A549 (cell line): Measurements from ENCODE around the gene NOTCH2. TPM values are rescaled to one million over a fixed set of nuclear protein-coding genes. Genes with fewer than 3 reads are reported as not detected.

Experiments
- ATAC-seq, 2 experiments: fragments of 200-7000 bp in 1 of 2; fragments of >200 bp in 1 of 2; cut with Nextera tagmentation in 1 of 2; cut with Tn5 transposase in 1 of 2; 3 replicates each; pipeline versions ENCODE4 v1.8.0 to v1.9.1; 2018 to 2020; ENCODE audit warnings: mild to moderate bottlenecking in 1 of 2, moderate library complexity in 1 of 2
- CTCF ChIA-PET: fragments of 300-600 bp; sonication (Branson Sonifier 250); formaldehyde crosslinking; extraction: SDS; loops from one replicate; lab custom pipeline; 2021; ENCODE audit warnings: antibody characterized with exemption, inconsistent platforms; lab: Yijun Ruan, JAX
- POLR2A ChIA-PET: fragments of 350-600 bp; formaldehyde crosslinking; extraction: SDS; loops from one replicate; lab custom pipeline; 2021; ENCODE audit warnings: antibody characterized with exemption, inconsistent platforms; lab: Yijun Ruan, JAX
- DNase-seq, 2 experiments: peaks; one replicate each; pipeline versions ENCODE4 v3.0.0 to v3.0.0-alpha.2; 2011 to 2016; ENCODE audit warnings: low read depth in 1 of 2, low spot score in 1 of 2
- FAIRE-seq: peaks from 2 replicates; lab custom pipeline; 2011; peaks lifted over from hg19 to GRCh38; lab: Jason Lieb, UNC
- H3K27ac ChIP-seq, 2 experiments: fragments of >200 bp; sonication (Bioruptor Twin); formaldehyde crosslinking; 3 replicates each; pipeline ENCODE4 v1.5.1; 2016 to 2017
- H3K4me1 ChIP-seq: fragments of >200 bp; sonication (Bioruptor Twin); formaldehyde crosslinking; 3 replicates; pipeline ENCODE4 v1.6.1; 2016
- H3K4me2 ChIP-seq: fragments of >200 bp; sonication (Bioruptor Twin); formaldehyde crosslinking; 3 replicates; pipeline ENCODE4 v1.6.1; 2016
- H3K4me3 ChIP-seq: fragments of >200 bp; sonication (Bioruptor Twin); formaldehyde crosslinking; 3 replicates; pipeline ENCODE4 v1.5.1; 2016
- H3K9me3 ChIP-seq: fragments of >200 bp; sonication (Bioruptor Twin); formaldehyde crosslinking; 3 replicates; pipeline ENCODE4 v1.6.1; 2016
- BHLHE40 ChIP-seq: IDR thresholded peaks from 2 replicates; pipeline ENCODE4 v1.6.1; 2012; ENCODE audit warnings: low read depth, low read length, inconsistent platforms
- CBX2 ChIP-seq: fragments of 200-600 bp; sonication (generic); IDR thresholded peaks from 2 replicates; pipeline ENCODE4 v1.6.1; 2016; ENCODE audit warnings: low read depth, mild to moderate bottlenecking, borderline replicate concordance
- CHD2 ChIP-seq: fragments of 150-350 bp; IDR thresholded peaks from 2 replicates; pipeline ENCODE4 v1.6.1; 2014; ENCODE audit warnings: low read length; ENCODE audit not compliant: partially characterized antibody
- EP300 ChIP-seq, 2 experiments: fragments of >200 bp; sonication (Bioruptor Twin); formaldehyde crosslinking; IDR thresholded peaks; 2 replicates in 1 of 2; 3 replicates in 1 of 2; pipeline ENCODE4 v1.6.1; 2016 to 2017
- ESRRA ChIP-seq: fragments of 150-350 bp; IDR thresholded peaks from 2 replicates; pipeline ENCODE4 v1.6.1; 2014; ENCODE audit warnings: mild to moderate bottlenecking, low read length, borderline replicate concordance
- FOSL2 ChIP-seq, 2 experiments: fragments of 450-650 bp in 1 of 2; fragments of >200 bp in 1 of 2; sonication (Bioruptor Twin) in 1 of 2; formaldehyde crosslinking; IDR thresholded peaks; 2 replicates each; pipeline versions ENCODE4 v1.5.0 to v1.6.1; 2016 to 2020; ENCODE audit warnings: mild to moderate bottlenecking in 1 of 2, moderate library complexity in 1 of 2
- HOXA7 ChIP-seq: fragments of 250-450 bp; sonication (Bioruptor Pico); IDR thresholded peaks from 2 replicates; pipeline ENCODE4 v1.5.0; 2020; ENCODE audit warnings: mild to moderate bottlenecking, moderate library complexity
- HOXB5 ChIP-seq: fragments of 250-450 bp; sonication (Bioruptor Pico); IDR thresholded peaks from 2 replicates; pipeline ENCODE4 v1.5.0; 2020; ENCODE audit warnings: mild to moderate bottlenecking, moderate library complexity
- JUN ChIP-seq, 2 experiments: fragments of >200 bp; sonication (Bioruptor Twin); formaldehyde crosslinking; IDR thresholded peaks; 2 replicates in 1 of 2; 3 replicates in 1 of 2; pipeline ENCODE4 v1.6.1; 2016 to 2017
- JUNB ChIP-seq: fragments of >200 bp; sonication (Bioruptor Twin); formaldehyde crosslinking; IDR thresholded peaks from 2 replicates; pipeline ENCODE4 v1.6.1; 2016
- NFE2L2 ChIP-seq: fragments of 150-350 bp; conservative IDR thresholded peaks from 2 replicates; pipeline ENCODE4 v1.6.1; 2014; ENCODE audit warnings: low read length
- NR3C1 ChIP-seq: fragments of >200 bp; sonication (Bioruptor Twin); formaldehyde crosslinking; IDR thresholded peaks from 3 replicates; pipeline ENCODE4 v1.6.1; 2017
- PHF8 ChIP-seq: fragments of 200-600 bp; sonication (generic); IDR thresholded peaks from 2 replicates; pipeline ENCODE4 v1.6.1; 2016; ENCODE audit warnings: low read depth, mild to moderate bottlenecking, antibody characterized with exemption, moderate library complexity, borderline replicate concordance
- POLR2AphosphoS2 ChIP-seq: conservative IDR thresholded peaks from 2 replicates; pipeline ENCODE4 v1.6.1; 2012; ENCODE audit warnings: low read length, improper control_type of control experiment, inconsistent platforms
- RCOR1 ChIP-seq: fragments of 150-350 bp; IDR thresholded peaks from 2 replicates; pipeline ENCODE4 v1.6.1; 2014; ENCODE audit warnings: antibody characterized with exemption, low read length, low read depth
- RFX5 ChIP-seq: fragments of 450-650 bp; IDR thresholded peaks from 2 replicates; pipeline ENCODE4 v1.7.1; 2014; ENCODE audit warnings: antibody characterized with exemption, mild to moderate bottlenecking, moderate library complexity
- RNF2 ChIP-seq: fragments of 200-600 bp; sonication (generic); IDR thresholded peaks from 2 replicates; pipeline ENCODE4 v1.6.1; 2016; ENCODE audit warnings: low read depth, mild to moderate bottlenecking, antibody characterized with exemption, moderate library complexity, borderline replicate concordance
- SMC3 ChIP-seq: fragments of >200 bp; sonication (Bioruptor Twin); formaldehyde crosslinking; IDR thresholded peaks from 3 replicates; pipeline ENCODE4 v1.6.1; 2018; ENCODE audit warnings: inconsistent platforms
- TP53 ChIP-seq: fragments of 250-450 bp; sonication (Bioruptor Pico); IDR thresholded peaks from 2 replicates; pipeline ENCODE4 v1.5.0; 2021; ENCODE audit warnings: mild to moderate bottlenecking, moderate library complexity
- ZC3H11A ChIP-seq: fragments of 450-650 bp; IDR thresholded peaks from 2 replicates; pipeline ENCODE4 v1.6.1; 2014; ENCODE audit warnings: antibody characterized with exemption, mild to moderate bottlenecking
- WGBS: methylation state at CpG from one replicate; pipeline ENCODE4 v1.1.6; 2017; ENCODE audit errors: missing lambda C conversion rate; 5-methylcytosine and 5-hydroxymethylcytosine counted together
- polyA plus RNA-seq, 4 experiments: library from polyadenylated mRNA; depleted of rRNA in 3 of 4; stranded (reverse); fragments of >200 nt; fragmentation: RNase III in 1 of 4; extraction: RNeasy Plus Mini Kit Qiagen cat#74134 plus additional on column Dnase treatment in 1 of 4; gene quantifications; 2 replicates in 3 of 4; 3 replicates in 1 of 4; pipeline ENCODE4 v1.2.3, GENCODE V29; 2011 to 2017
- TF ChIP-seq, protein P1 (sequence below): fragments of 250-450 bp; sonication (Bioruptor Pico); IDR thresholded peaks from 2 replicates; pipeline ENCODE4 v1.5.0; 2021; ENCODE audit warnings: mild to moderate bottlenecking, moderate library complexity, borderline replicate concordance
- TF ChIP-seq, protein P2 (sequence below): fragments of 150-350 bp; IDR thresholded peaks from 2 replicates; pipeline ENCODE4 v1.6.1; 2014; ENCODE audit warnings: low read depth, mild to moderate bottlenecking, low read length

Gene NOTCH2
- polyA plus RNA-seq, 2 of the 4 experiments (the other 2 are of a cell fraction): 11.6 to 15.0 TPM

GRCh38 chr1:119917304-119918055 lies 152.0 kb downstream of the NOTCH2 start:
- no peak for TF ChIP-seq RFX5
- no peak for TF ChIP-seq RCOR1
- TF ChIP-seq TP53 (CRISPR knock-in tag): no peak
- no peak for TF ChIP-seq CHD2
- TF ChIP-seq POLR2AphosphoS2: no peak
- no peak for TF ChIP-seq JUNB
- TF ChIP-seq PHF8: no peak
- no peak for TF ChIP-seq CBX2
- TF ChIP-seq, protein P1, sequence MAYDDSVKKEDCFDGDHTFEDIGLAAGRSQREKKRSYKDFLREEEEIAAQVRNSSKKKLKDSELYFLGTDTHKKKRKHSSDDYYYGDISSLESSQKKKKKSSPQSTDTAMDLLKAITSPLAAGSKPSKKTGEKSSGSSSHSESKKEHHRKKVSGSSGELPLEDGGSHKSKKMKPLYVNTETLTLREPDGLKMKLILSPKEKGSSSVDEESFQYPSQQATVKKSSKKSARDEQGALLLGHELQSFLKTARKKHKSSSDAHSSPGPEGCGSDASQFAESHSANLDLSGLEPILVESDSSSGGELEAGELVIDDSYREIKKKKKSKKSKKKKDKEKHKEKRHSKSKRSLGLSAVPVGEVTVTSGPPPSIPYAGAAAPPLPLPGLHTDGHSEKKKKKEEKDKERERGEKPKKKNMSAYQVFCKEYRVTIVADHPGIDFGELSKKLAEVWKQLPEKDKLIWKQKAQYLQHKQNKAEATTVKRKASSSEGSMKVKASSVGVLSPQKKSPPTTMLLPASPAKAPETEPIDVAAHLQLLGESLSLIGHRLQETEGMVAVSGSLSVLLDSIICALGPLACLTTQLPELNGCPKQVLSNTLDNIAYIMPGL (CRISPR knock-in tag): no peak
- TF ChIP-seq RNF2: no peak
- no peak for TF ChIP-seq EP300 (IDR thresholded peaks at IDR 0.05)
- TF ChIP-seq ESRRA: no peak
- TF ChIP-seq HOXA7: no peak
- TF ChIP-seq, all 56 proteins: peak for 0
- FAIRE-seq (no peak), ATAC-seq (no peak), DNase-seq (no peak)
- no peak overlapping the region for H3K4me2 ChIP-seq
- no peak overlapping the region; a peak in 1 of 6 replicates for H3K27ac ChIP-seq
- ChIA-PET CTCF (interaction anchor here (0.6 kb wide), 1 partner anchor 222 kb away, joined by 3 read pairs; no protein-coding TSS in a partner anchor), POLR2A (no interaction called here)
- H3K4me1 ChIP-seq: no peaks in the 10 kb centered on the region
- H3K4me3 ChIP-seq: no peak overlapping the region
- WGBS: 82% methylated on average over 5 of the region's 5 CpGs
- no peaks in the 10 kb centered on the region for H3K9me3 ChIP-seq

- Histone ChIP-seq H3K9me3 (no peaks in the 10 kb centered on the region), H3K27ac (no peak overlapping the region), H3K4me1 (no peaks in the 10 kb centered on the region), H3K4me2 (no peak overlapping the region), H3K4me3 (no peak overlapping the region)
- FAIRE-seq (no peak), ATAC-seq (no peak), DNase-seq (no peak)
- TF ChIP-seq RNF2: no peak
- TF ChIP-seq HOXB5 (CRISPR knock-in tag): no peak
- no peak for TF ChIP-seq ZC3H11A
- TF ChIP-seq NR3C1: no peak
- CTCF ChIA-PET: no interaction called here
- POLR2A ChIA-PET: no interaction called here
- WGBS: 100% methylated on average over 2 of the region's 6 CpGs
Observed at GRCh38 chr1:119915517-119915916, 153.9 kb downstream of the NOTCH2 start.

GRCh38 chr1:119914071-119914470 lies 155.4 kb downstream of the NOTCH2 start:
- Histone ChIP-seq H3K4me2 (no peak overlapping the region), H3K9me3 (no peaks in the 10 kb centered on the region), H3K4me1 (no peaks in the 10 kb centered on the region), H3K27ac (no peak overlapping the region), H3K4me3 (no peak overlapping the region)
- ATAC-seq (no peak), FAIRE-seq (no peak), DNase-seq (no peak)
- 74% methylated on average over 1 of the region's 1 CpG for WGBS
- ChIA-PET POLR2A (no interaction called here), CTCF (no interaction called here)
- TF ChIP-seq PHF8 (no peak), BHLHE40 (no peak), SMC3 (no peak), FOSL2 (IDR thresholded peaks at IDR 0.05) (no peak), FOSL2 (CRISPR knock-in tag; IDR thresholded peaks at IDR 0.05) (no peak), TP53 (CRISPR knock-in tag) (no peak), NFE2L2 (no peak), JUN (IDR thresholded peaks at IDR 0.05) (no peak), ZC3H11A (no peak), EP300 (IDR thresholded peaks at IDR 0.05) (no peak), HOXA7 (no peak)
- TF ChIP-seq, protein P2, sequence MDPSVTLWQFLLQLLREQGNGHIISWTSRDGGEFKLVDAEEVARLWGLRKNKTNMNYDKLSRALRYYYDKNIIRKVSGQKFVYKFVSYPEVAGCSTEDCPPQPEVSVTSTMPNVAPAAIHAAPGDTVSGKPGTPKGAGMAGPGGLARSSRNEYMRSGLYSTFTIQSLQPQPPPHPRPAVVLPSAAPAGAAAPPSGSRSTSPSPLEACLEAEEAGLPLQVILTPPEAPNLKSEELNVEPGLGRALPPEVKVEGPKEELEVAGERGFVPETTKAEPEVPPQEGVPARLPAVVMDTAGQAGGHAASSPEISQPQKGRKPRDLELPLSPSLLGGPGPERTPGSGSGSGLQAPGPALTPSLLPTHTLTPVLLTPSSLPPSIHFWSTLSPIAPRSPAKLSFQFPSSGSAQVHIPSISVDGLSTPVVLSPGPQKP: no peak
